Measurements from ENCODE around the gene BPIFA3.
"Not testable (repeated sequence)": the region's sequence is repeated elsewhere in the genome, so short reads cannot be mapped to it uniquely, and the experiment has no call there.

Gene BPIFA3

GRCh38 chr20:33178726-33179125 lies 38.4 kb upstream of the BPIFA3 start:
- TF ChIP-seq CTCF (conservative IDR thresholded peaks at IDR 0.05; ENCODE audit: low read depth, low read length): no peak
- DNase-seq (ENCODE audit: low read depth): peak; percentile 19
- no peak overlapping the region for H3K4me3 ChIP-seq (ENCODE audit: low read depth, low read length)

GRCh38 chr20:33180169-33180568 lies 37.0 kb upstream of the BPIFA3 start:
- DNase-seq (ENCODE audit: low read depth): no peak
- TF ChIP-seq CTCF (conservative IDR thresholded peaks at IDR 0.05; ENCODE audit: low read depth, low read length): no peak
- H3K4me3 ChIP-seq (ENCODE audit: low read depth, low read length): no peak overlapping the region

- no peak for DNase-seq (ENCODE audit: low read depth)
- H3K4me3 ChIP-seq (ENCODE audit: low read depth, low read length): no peak overlapping the region
- TF ChIP-seq CTCF (conservative IDR thresholded peaks at IDR 0.05; ENCODE audit: low read depth, low read length): no peak
Observed at GRCh38 chr20:33181482-33182093, 35.6 kb upstream of the BPIFA3 start.

- H3K4me3 ChIP-seq (ENCODE audit: low read depth, low read length): no peak overlapping the region
- no peak for TF ChIP-seq CTCF (conservative IDR thresholded peaks at IDR 0.05; ENCODE audit: low read depth, low read length)
- no peak for DNase-seq (ENCODE audit: low read depth)
Observed at GRCh38 chr20:33183312-33183711, 33.8 kb upstream of the BPIFA3 start.

GRCh38 chr20:33185031-33185590 lies 32.0 kb upstream of the BPIFA3 start:
- H3K4me3 ChIP-seq (ENCODE audit: low read depth, low read length); DNase-seq (ENCODE audit: low read depth): not testable (repeated sequence)

GRCh38 chr20:33187491-33187890 lies 29.7 kb upstream of the BPIFA3 start:
- no peak for DNase-seq (ENCODE audit: low read depth)
- no peak overlapping the region for H3K4me3 ChIP-seq (ENCODE audit: low read depth, low read length)
- TF ChIP-seq CTCF (conservative IDR thresholded peaks at IDR 0.05; ENCODE audit: low read depth, low read length): no peak

- no peak for TF ChIP-seq CTCF (conservative IDR thresholded peaks at IDR 0.05; ENCODE audit: low read depth, low read length)
- H3K4me3 ChIP-seq (ENCODE audit: low read depth, low read length): no peak overlapping the region
- no peak for DNase-seq (ENCODE audit: low read depth)
Observed at GRCh38 chr20:33188421-33188820, 28.7 kb upstream of the BPIFA3 start.

Data from choroid plexus epithelial cell (primary cell).